ENCODE data around the gene COASY. TPM values are rescaled to one million over a fixed set of nuclear protein-coding genes. Genes with fewer than 3 reads are reported as not detected.
A peak's percentile ranks its signal among the peaks of the same experiment; 100 is the strongest.

Gene COASY
- total and polyA plus RNA-seq, 2 experiments from 2014 or later: 60.1 to 72.1 TPM

DNA sequence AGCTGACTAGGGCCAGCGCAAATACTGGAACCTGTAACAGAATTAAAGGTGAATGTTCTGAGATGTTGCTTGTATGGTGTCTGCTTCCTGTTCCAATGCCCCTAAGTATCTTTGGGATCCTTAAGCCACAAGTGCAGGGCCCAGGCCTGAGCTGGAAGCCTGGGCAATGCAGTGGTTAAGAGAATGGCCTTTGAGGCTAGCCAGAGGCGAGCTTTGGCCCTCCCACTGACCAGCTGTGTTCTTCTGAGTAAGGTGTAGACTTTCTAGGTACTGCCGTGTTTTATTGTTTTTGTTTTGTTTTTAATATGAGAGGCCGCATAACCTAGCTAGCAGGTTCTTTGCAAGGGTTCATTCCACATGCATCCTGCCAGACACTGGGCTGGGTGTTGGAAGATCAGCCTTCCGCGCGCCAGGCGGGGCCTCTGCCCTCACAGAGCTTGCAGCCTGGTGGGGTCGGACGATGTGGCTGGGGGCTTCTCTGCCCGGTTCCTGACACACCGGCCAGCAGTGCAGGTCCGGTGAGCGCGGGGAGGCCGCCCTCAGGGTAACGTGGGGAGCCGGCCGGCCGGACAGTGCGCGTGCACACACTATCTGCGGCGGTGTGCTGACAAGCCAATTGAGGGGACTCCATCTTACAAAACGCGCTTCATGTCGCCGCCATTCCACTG lies 4.4 kb downstream of the COASY start (continued):
- TF ChIP-seq, protein P1, sequence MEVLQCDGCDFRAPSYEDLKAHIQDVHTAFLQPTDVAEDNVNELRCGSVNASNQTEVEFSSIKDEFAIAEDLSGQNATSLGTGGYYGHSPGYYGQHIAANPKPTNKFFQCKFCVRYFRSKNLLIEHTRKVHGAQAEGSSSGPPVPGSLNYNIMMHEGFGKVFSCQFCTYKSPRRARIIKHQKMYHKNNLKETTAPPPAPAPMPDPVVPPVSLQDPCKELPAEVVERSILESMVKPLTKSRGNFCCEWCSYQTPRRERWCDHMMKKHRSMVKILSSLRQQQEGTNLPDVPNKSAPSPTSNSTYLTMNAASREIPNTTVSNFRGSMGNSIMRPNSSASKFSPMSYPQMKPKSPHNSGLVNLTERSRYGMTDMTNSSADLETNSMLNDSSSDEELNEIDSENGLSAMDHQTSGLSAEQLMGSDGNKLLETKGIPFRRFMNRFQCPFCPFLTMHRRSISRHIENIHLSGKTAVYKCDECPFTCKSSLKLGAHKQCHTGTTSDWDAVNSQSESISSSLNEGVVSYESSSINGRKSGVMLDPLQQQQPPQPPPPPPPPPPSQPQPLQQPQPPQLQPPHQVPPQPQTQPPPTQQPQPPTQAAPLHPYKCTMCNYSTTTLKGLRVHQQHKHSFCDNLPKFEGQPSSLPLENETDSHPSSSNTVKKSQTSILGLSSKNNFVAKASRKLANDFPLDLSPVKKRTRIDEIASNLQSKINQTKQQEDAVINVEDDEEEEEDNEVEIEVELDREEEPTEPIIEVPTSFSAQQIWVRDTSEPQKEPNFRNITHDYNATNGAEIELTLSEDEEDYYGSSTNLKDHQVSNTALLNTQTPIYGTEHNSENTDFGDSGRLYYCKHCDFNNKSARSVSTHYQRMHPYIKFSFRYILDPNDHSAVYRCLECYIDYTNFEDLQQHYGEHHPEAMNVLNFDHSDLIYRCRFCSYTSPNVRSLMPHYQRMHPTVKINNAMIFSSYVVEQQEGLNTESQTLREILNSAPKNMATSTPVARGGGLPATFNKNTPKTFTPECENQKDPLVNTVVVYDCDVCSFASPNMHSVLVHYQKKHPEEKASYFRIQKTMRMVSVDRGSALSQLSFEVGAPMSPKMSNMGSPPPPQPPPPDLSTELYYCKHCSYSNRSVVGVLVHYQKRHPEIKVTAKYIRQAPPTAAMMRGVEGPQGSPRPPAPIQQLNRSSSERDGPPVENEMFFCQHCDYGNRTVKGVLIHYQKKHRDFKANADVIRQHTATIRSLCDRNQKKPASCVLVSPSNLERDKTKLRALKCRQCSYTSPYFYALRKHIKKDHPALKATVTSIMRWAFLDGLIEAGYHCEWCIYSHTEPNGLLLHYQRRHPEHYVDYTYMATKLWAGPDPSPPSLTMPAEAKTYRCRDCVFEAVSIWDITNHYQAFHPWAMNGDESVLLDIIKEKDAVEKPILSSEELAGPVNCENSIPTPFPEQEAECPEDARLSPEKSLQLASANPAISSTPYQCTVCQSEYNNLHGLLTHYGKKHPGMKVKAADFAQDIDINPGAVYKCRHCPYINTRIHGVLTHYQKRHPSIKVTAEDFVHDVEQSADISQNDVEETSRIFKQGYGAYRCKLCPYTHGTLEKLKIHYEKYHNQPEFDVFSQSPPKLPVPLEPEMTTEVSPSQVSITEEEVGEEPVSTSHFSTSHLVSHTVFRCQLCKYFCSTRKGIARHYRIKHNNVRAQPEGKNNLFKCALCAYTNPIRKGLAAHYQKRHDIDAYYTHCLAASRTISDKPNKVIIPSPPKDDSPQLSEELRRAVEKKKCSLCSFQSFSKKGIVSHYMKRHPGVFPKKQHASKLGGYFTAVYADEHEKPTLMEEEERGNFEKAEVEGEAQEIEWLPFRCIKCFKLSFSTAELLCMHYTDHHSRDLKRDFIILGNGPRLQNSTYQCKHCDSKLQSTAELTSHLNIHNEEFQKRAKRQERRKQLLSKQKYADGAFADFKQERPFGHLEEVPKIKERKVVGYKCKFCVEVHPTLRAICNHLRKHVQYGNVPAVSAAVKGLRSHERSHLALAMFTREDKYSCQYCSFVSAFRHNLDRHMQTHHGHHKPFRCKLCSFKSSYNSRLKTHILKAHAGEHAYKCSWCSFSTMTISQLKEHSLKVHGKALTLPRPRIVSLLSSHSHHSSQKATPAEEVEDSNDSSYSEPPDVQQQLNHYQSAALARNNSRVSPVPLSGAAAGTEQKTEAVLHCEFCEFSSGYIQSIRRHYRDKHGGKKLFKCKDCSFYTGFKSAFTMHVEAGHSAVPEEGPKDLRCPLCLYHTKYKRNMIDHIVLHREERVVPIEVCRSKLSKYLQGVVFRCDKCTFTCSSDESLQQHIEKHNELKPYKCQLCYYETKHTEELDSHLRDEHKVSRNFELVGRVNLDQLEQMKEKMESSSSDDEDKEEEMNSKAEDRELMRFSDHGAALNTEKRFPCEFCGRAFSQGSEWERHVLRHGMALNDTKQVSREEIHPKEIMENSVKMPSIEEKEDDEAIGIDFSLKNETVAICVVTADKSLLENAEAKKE (CRISPR knock-in tag; IDR thresholded peaks at IDR 0.05): no peak

DNA sequence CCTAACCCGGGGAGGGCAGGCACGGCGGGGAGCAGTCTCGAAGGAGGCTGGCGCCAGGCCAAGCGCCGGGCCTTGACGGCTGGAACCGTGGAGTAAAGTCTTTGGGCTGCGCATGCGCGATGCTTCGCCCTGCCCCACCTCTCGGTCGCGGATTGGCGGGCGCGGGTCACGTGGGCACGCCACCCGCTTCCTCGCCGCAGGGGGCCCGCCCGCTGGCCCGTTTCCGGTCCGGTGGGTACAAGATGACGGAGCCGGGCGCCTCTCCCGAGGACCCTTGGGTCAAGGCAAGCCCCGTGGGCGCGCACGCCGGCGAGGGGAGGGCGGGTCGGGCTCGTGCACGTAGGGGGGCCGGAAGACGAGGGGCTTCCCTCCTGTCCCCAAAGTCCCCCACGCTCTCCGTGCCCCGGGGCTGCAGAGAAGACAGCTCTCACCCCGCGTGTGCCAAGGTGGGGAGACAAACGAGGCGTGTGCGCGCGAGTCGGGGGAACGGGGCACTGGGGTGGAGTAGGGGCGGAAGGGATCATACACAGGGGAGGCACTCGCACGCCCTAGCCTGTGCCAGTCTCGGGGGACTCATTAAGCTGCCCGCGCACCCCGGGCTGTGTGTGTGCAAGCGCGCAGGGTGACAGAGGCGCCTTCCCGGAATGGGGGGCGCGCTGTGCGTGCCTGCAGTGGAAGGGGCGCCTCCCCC lies 5.1 kb downstream of the COASY start, which contains the start of gene MLX:
Gene MLX (plus strand): TSS at position 218 of the 691 bp plus-strand sequence. CDS start 25 bp downstream, at position 243.
- H3K4me3 ChIP-seq: peak within 1 kb of the TSS; percentile 88
- peaks cover 27% of the 10 kb centered on the region for H3K79me2 ChIP-seq (replicated peaks; ENCODE audit: insufficient read depth)
- Mint-ChIP-seq H3K4me1 (peaks cover 23% of the 10 kb centered on the region), H3K36me3 (ENCODE audit: low read depth) (peaks cover 69% of the 10 kb centered on the region), H3K27ac (peak within 1 kb of the TSS; percentile 94), H3K4me3 (peak within 1 kb of the TSS; percentile 97), H3K9me3 (no peaks in the 10 kb centered on the region), H3K27me3 (ENCODE audit: insufficient read depth, low read depth, poor library complexity) (peaks cover 10% of the 10 kb centered on the region)
- DNase-seq (ENCODE audit: low spot score): peak; percentile 96
- peak within 1 kb of the TSS; percentile 86 for H3K27ac ChIP-seq (ENCODE audit: low read depth)
- H2AFZ ChIP-seq: no peak within 1 kb of the TSS; the same call in 1 of the 2 replicates
- H3K27me3 ChIP-seq (ENCODE audit: insufficient read depth): no peaks in the 10 kb centered on the region
- peak; percentile 72 for ATAC-seq
- H3K4me1 ChIP-seq (ENCODE audit: insufficient read depth): peaks cover 19% of the 10 kb centered on the region
- peaks cover 18% of the 10 kb centered on the region; the same call in 1 of the 2 replicates for H3K36me3 ChIP-seq (ENCODE audit: insufficient read depth)
- H3F3A ChIP-seq (replicated peaks; ENCODE audit: low read depth): peaks cover 48% of the 10 kb centered on the region
- no peaks in the 10 kb centered on the region for H3K9me2 ChIP-seq (ENCODE audit: insufficient read depth)
- peaks cover 7% of the 10 kb centered on the region for H4K20me1 ChIP-seq (replicated peaks; ENCODE audit: insufficient read depth)
- H3K4me2 ChIP-seq: peak within 1 kb of the TSS; percentile 93
- no peak for TF ChIP-seq ZNF331 (CRISPR knock-in tag; IDR thresholded peaks at IDR 0.05; ENCODE audit: low read depth)
- TF ChIP-seq, protein P2, sequence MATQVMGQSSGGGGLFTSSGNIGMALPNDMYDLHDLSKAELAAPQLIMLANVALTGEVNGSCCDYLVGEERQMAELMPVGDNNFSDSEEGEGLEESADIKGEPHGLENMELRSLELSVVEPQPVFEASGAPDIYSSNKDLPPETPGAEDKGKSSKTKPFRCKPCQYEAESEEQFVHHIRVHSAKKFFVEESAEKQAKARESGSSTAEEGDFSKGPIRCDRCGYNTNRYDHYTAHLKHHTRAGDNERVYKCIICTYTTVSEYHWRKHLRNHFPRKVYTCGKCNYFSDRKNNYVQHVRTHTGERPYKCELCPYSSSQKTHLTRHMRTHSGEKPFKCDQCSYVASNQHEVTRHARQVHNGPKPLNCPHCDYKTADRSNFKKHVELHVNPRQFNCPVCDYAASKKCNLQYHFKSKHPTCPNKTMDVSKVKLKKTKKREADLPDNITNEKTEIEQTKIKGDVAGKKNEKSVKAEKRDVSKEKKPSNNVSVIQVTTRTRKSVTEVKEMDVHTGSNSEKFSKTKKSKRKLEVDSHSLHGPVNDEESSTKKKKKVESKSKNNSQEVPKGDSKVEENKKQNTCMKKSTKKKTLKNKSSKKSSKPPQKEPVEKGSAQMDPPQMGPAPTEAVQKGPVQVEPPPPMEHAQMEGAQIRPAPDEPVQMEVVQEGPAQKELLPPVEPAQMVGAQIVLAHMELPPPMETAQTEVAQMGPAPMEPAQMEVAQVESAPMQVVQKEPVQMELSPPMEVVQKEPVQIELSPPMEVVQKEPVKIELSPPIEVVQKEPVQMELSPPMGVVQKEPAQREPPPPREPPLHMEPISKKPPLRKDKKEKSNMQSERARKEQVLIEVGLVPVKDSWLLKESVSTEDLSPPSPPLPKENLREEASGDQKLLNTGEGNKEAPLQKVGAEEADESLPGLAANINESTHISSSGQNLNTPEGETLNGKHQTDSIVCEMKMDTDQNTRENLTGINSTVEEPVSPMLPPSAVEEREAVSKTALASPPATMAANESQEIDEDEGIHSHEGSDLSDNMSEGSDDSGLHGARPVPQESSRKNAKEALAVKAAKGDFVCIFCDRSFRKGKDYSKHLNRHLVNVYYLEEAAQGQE (IDR thresholded peaks at IDR 0.05; ENCODE audit: unreplicated experiment): no peak
- TF ChIP-seq EZH2phosphoT487 (IDR thresholded peaks at IDR 0.05; ENCODE audit: unreplicated experiment): no peak
- TF ChIP-seq CREB1 (CRISPR knock-in tag; IDR thresholded peaks at IDR 0.05; ENCODE audit: low read depth): no peak
- TF ChIP-seq STAT1 (IDR thresholded peaks at IDR 0.05; ENCODE audit: unreplicated experiment): no peak

All from GM23338 (cell line).